PC-9 (cell line): ENCODE results near the gene TMEM98. TPM values are rescaled to one million over a fixed set of nuclear protein-coding genes. Genes with fewer than 3 reads are reported as not detected.
"Not testable (repeated sequence)": the region's sequence is repeated elsewhere in the genome, so short reads cannot be mapped to it uniquely, and the experiment has no call there.

Experiments
- BruUV-seq: library from RNA; stranded (reverse); fragments of 400-500 nt; replicated peaks from 2 replicates; lab custom pipeline; 2021; lab: Mats Ljungman, UMichigan
- CTCF ChIA-PET: fragments of 300-600 bp; sonication (Branson Sonifier 250); formaldehyde crosslinking; loops from one replicate; lab custom pipeline; 2022; ENCODE audit warnings: antibody characterized with exemption; lab: Charles Lee
- POLR2A ChIA-PET: fragments of 300-600 bp; sonication (Branson Sonifier 250); formaldehyde crosslinking; loops from one replicate; lab custom pipeline; 2022; ENCODE audit warnings: antibody characterized with exemption; ENCODE audit not compliant: unreplicated experiment; lab: Charles Lee
- DNase-seq, 2 experiments: peaks; one replicate each; pipeline versions ENCODE4 v3.0.0 to v3.0.0-alpha.2; 2015 to 2022; ENCODE audit warnings: mixed read lengths in 1 of 2
- H2AFZ ChIP-seq: fragments of 200-600 bp; sonication (generic); 2 replicates; pipeline ENCODE4 v1.8.1; 2017; ENCODE audit warnings: antibody characterized with exemption
- H3F3A ChIP-seq: fragments of 200-600 bp; sonication (generic); 2 replicates; pipeline ENCODE4 v1.8.1; 2017; ENCODE audit warnings: antibody characterized with exemption, mild to moderate bottlenecking, low read depth; ENCODE audit not compliant: insufficient read depth
- H3K27ac ChIP-seq: fragments of 200-600 bp; sonication (generic); 2 replicates; pipeline ENCODE4 v1.6.1; 2016; ENCODE audit warnings: mixed run types
- H3K27me3 ChIP-seq: fragments of 200-600 bp; sonication (generic); 2 replicates; pipeline ENCODE4 v1.6.1; 2016; ENCODE audit warnings: low read depth, mixed run types; ENCODE audit not compliant: insufficient read depth
- H3K36me3 ChIP-seq: fragments of 200-600 bp; sonication (generic); 2 replicates; pipeline ENCODE4 v1.6.1; 2016; ENCODE audit warnings: low read depth, mixed run types
- H3K4me1 ChIP-seq: fragments of 200-600 bp; sonication (generic); replicated peaks from 2 replicates; pipeline ENCODE4 v1.6.1; 2016; ENCODE audit warnings: mixed run types; ENCODE audit not compliant: insufficient read depth
- H3K4me2 ChIP-seq: fragments of 200-600 bp; sonication (generic); 2 replicates; pipeline ENCODE4 v1.6.1; 2017; ENCODE audit warnings: mixed run types
- H3K4me3 ChIP-seq: fragments of 200-600 bp; sonication (generic); 2 replicates; pipeline ENCODE4 v1.6.1; 2016; ENCODE audit warnings: mixed run types
- H3K79me2 ChIP-seq: fragments of 200-600 bp; sonication (generic); 2 replicates; pipeline ENCODE4 v1.6.1; 2017; ENCODE audit warnings: low read depth, mixed run types
- H3K9me2 ChIP-seq: fragments of 200-600 bp; sonication (generic); 2 replicates; pipeline ENCODE4 v1.8.1; 2017; ENCODE audit warnings: mild to moderate bottlenecking; ENCODE audit not compliant: insufficient read depth
- H3K9me3 ChIP-seq: fragments of 200-600 bp; sonication (generic); 2 replicates; pipeline ENCODE4 v1.8.1; 2016; ENCODE audit warnings: low read depth; ENCODE audit not compliant: insufficient read depth
- H4K20me1 ChIP-seq: fragments of 200-600 bp; sonication (generic); 2 replicates; pipeline ENCODE4 v1.8.1; 2017; ENCODE audit not compliant: insufficient read depth
- EZH2 ChIP-seq: fragments of 200-600 bp; sonication (generic); IDR thresholded peaks from 2 replicates; pipeline ENCODE4 v1.8.0; 2017; ENCODE audit warnings: antibody characterized with exemption, low read depth
- intact Hi-C: fragments of 100-400 bp; cut with micrococcal nuclease; formaldehyde crosslinking; loops from one replicate; pipeline ENCODE4 v1.10.0; 2022; ENCODE audit not compliant: unreplicated experiment
- total RNA-seq: library from RNA; stranded (reverse); gene quantifications from 2 replicates; pipeline ENCODE4 v1.2.3, GENCODE V29; 2021
- TF ChIP-seq, protein P1 (sequence below): fragments of 200-600 bp; sonication (generic); conservative IDR thresholded peaks from 2 replicates; pipeline ENCODE4 v1.6.1; 2017; ENCODE audit warnings: mixed run types, antibody characterized with exemption, mild to moderate bottlenecking, moderate library complexity

The TMEM98 gene
- total RNA-seq, 1 experiment from 2014 or later = not detected

DNA sequence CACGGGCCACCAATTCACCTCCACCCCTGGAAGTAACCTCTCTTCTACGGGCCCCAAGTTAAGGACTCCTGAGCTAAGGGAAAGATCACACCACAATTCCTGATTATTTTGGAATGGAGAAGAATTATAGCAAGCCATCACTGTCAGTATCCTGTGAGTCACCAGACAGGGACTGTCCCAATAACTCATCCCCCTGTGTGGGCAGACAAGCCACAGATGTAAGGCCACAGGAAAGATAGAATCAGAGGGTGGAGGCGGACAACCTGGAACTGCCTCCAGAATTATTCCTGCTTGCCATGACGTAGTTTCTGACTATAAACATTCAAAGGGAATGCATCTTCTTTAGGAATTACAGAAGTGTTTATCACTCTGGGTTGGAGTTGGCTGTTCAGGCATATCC is 45.2 kb upstream of the TMEM98 start:
- intact Hi-C loops = no loop called here
- no peaks in the 10 kb centered on the region for H3K79me2 ChIP-seq
- no peak for DNase-seq
- TF ChIP-seq EZH2 = no peak
- TF ChIP-seq, protein P1, sequence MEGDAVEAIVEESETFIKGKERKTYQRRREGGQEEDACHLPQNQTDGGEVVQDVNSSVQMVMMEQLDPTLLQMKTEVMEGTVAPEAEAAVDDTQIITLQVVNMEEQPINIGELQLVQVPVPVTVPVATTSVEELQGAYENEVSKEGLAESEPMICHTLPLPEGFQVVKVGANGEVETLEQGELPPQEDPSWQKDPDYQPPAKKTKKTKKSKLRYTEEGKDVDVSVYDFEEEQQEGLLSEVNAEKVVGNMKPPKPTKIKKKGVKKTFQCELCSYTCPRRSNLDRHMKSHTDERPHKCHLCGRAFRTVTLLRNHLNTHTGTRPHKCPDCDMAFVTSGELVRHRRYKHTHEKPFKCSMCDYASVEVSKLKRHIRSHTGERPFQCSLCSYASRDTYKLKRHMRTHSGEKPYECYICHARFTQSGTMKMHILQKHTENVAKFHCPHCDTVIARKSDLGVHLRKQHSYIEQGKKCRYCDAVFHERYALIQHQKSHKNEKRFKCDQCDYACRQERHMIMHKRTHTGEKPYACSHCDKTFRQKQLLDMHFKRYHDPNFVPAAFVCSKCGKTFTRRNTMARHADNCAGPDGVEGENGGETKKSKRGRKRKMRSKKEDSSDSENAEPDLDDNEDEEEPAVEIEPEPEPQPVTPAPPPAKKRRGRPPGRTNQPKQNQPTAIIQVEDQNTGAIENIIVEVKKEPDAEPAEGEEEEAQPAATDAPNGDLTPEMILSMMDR = no peak
- H3K9me3 ChIP-seq = no peaks in the 10 kb centered on the region
- no TSS peak for BruUV-seq
- no peak overlapping the region for H3K4me2 ChIP-seq
- H3K4me3 ChIP-seq = no peak overlapping the region
- H3K36me3 ChIP-seq = no peaks in the 10 kb centered on the region
- POLR2A ChIA-PET = no interaction called here
- H3K27ac ChIP-seq = no peak overlapping the region
- H3K27me3 ChIP-seq = no peaks in the 10 kb centered on the region; the same call in 1 of the 2 replicates
- CTCF ChIA-PET = no interaction called here
- H2AFZ ChIP-seq = no peak overlapping the region
- H3F3A ChIP-seq = no peaks in the 10 kb centered on the region
- H3K9me2 ChIP-seq = no peaks in the 10 kb centered on the region
- peaks cover 1% of the 10 kb centered on the region; the same call in 1 of the 2 replicates for H3K4me1 ChIP-seq
- H4K20me1 ChIP-seq = no peaks in the 10 kb centered on the region

DNA sequence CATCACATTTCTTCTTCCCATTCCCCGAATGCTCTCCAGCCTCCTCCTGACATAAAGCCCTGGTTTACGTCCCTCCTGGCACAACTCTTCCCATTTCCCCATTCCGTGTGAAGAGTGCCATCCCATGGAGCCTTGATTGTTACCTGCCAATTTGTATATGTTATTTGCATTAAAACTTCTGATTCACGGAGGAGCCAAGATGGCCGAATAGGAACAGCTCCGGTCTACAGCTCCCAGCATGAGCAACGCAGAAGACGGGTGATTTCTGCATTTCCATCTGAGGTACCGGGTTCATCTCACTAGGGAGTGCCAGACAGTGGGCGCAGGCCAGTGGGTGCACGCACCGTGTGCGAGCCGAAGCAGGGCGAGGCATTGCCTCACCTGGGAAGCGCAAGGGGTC is 41.0 kb upstream of the TMEM98 start:
- intact Hi-C loops, H3K4me3 ChIP-seq: not testable (repeated sequence)

DNA sequence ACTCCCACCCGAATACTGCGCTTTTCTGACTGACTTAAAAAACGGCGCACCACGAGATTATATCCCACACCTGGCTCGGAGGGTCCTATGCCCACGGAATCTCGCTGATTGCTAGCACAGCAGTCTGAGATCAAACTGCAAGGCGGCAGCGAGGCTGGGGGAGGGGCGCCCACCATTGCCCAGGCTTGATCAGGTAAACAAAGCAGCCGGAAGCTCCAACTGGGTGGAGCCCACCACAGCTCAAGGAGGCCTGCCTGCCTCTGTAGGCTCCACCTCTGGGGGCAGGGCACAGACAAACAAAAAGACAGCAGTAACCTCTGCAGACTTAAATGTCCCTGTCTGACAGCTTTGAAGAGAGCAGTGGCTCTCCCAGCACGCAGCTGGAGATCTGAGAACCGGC is 40.5 kb upstream of the TMEM98 start:
- H3K4me3 ChIP-seq, intact Hi-C loops, H3K4me2 ChIP-seq, H3K9me2 ChIP-seq, POLR2A ChIA-PET, H3K36me3 ChIP-seq, H2AFZ ChIP-seq, H3K4me1 ChIP-seq, H3K27ac ChIP-seq, CTCF ChIA-PET, BruUV-seq, H3K27me3 ChIP-seq, H4K20me1 ChIP-seq, DNase-seq, H3K79me2 ChIP-seq, H3K9me3 ChIP-seq, H3F3A ChIP-seq: not testable (repeated sequence)

More for the DNA sequence above, 41.0 kb upstream of the TMEM98 start:
- H4K20me1 ChIP-seq, H2AFZ ChIP-seq, H3K27ac ChIP-seq, H3K9me2 ChIP-seq, H3K79me2 ChIP-seq, H3F3A ChIP-seq, BruUV-seq, H3K36me3 ChIP-seq, H3K9me3 ChIP-seq, CTCF ChIA-PET, H3K4me2 ChIP-seq, H3K27me3 ChIP-seq, POLR2A ChIA-PET, DNase-seq, H3K4me1 ChIP-seq: not testable (repeated sequence)

DNA sequence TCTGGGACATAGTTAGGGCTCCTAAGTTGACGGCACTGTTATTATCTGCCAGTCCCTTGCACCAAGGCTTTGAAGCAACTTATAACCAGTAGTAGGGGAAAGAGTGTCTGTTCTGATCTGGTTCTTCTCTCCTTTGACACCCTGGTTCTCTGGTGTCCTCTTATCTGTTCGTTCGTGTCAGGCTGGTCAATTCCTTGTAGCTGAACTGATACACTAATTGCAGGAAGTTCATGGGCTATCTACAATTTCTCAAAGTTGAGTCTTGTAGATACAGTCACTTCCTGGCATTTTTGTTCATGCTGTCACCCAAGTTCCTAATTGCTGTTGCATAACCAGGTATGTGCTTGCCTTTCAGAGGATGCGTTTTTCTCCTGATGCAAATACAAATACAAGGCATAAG is 33.7 kb upstream of the TMEM98 start:
- Histone ChIP-seq H3K9me3 (no peaks in the 10 kb centered on the region), H3K27me3 (peaks cover 30% of the 10 kb centered on the region), H2AFZ (no peak overlapping the region), H3K79me2 (no peaks in the 10 kb centered on the region), H3K4me3 (no peak overlapping the region), H3K27ac (no peak overlapping the region), H3K9me2 (no peaks in the 10 kb centered on the region), H3K4me2 (no peak overlapping the region), H4K20me1 (no peaks in the 10 kb centered on the region), H3K36me3 (no peaks in the 10 kb centered on the region), H3K4me1 (no peaks in the 10 kb centered on the region), H3F3A (no peaks in the 10 kb centered on the region)
- ChIA-PET CTCF (no interaction called here), POLR2A (no interaction called here)
- no TSS peak for BruUV-seq
- DNase-seq = peak in 1 of 2 experiments; percentile 40
- intact Hi-C loops = no loop called here
- no peak for TF ChIP-seq EZH2
- TF ChIP-seq, protein P1 = no peak
